HCT116 (cell line): ENCODE results near the gene CPS1. TPM values are rescaled to one million over a fixed set of nuclear protein-coding genes. Genes with fewer than 3 reads are reported as not detected.

Source experiments
- ATAC-seq: fragments of 200-7000 bp; cut with Tn5 transposase; 2 replicates; pipeline ENCODE4 v1.9.1; 2020; ENCODE audit warnings: mild to moderate bottlenecking, moderate library complexity
- BruUV-seq: library from RNA; stranded (reverse); fragments of 400-500 nt; replicated peaks from 2 replicates; lab custom pipeline; 2021; lab: Mats Ljungman, UMichigan
- CTCF ChIA-PET: fragments of 300-600 bp; sonication (Branson Sonifier 250); formaldehyde crosslinking; loops from one replicate; lab custom pipeline; 2021; ENCODE audit warnings: antibody characterized with exemption; lab: Charles Lee
- POLR2A ChIA-PET: fragments of 300-600, 350-600 bp; sonication (Branson Sonifier 250); formaldehyde crosslinking; loops from one replicate; lab custom pipeline; 2021; ENCODE audit warnings: antibody characterized with exemption; lab: Charles Lee
- RAD21 ChIA-PET, 2 experiments: fragments of 300-600 bp; sonication (Branson Sonifier 250); formaldehyde crosslinking; loops; one replicate each; lab custom pipeline; 2023; ENCODE audit warnings: low total read pairs in 2 of 2; ENCODE audit not compliant: uncharacterized antibody in 2 of 2, unreplicated experiment in 2 of 2, low non-redundant PET in 1 of 2; lab: Charles Lee
- DNase-seq: peaks from one replicate; pipeline ENCODE4 v3.0.0-alpha.2; 2010; ENCODE audit warnings: low read depth, low spot score
- H2AFZ ChIP-seq: fragments of 200-600 bp; shearing (Covaris generic), sonication (generic); 2 replicates; pipeline ENCODE4 v1.6.1; 2017; ENCODE audit warnings: low read depth, mixed run types, mixed read lengths, antibody characterized with exemption, low read length; ENCODE audit not compliant: poor library complexity, severe bottlenecking
- H3K27ac ChIP-seq: 2 replicates; pipeline ENCODE4 v1.5.1; 2012; ENCODE audit warnings: low read depth, low read length
- H3K27me3 ChIP-seq: fragments of 200-600 bp; sonication (generic); 2 replicates; pipeline ENCODE4 v1.6.1; 2016; ENCODE audit warnings: mixed run types, low read length, mixed read lengths; ENCODE audit not compliant: insufficient read depth
- H3K36me3 ChIP-seq, 2 experiments: fragments of 200-500 bp in 1 of 2; fragments of 200-600 bp in 1 of 2; sonication (Bioruptor generic) in 1 of 2; sonication (generic) in 1 of 2; 2 replicates each; pipeline versions ENCODE4 v1.5.1 to v1.6.1; 2014 to 2016; ENCODE audit warnings: low read length in 2 of 2, inconsistent platforms in 1 of 2, mixed read lengths in 1 of 2, mixed run types in 1 of 2; ENCODE audit not compliant: insufficient read depth in 2 of 2, control insufficient read depth in 1 of 2
- H3K4me1 ChIP-seq, 2 experiments: fragments of 200-600 bp in 1 of 2; sonication (generic) in 1 of 2; 2 replicates each; pipeline versions ENCODE4 v1.5.1 to v1.6.1; 2012 to 2017; ENCODE audit warnings: low read length in 2 of 2, inconsistent platforms in 1 of 2, mild to moderate bottlenecking in 1 of 2, mixed read lengths in 1 of 2, mixed run types in 1 of 2, moderate library complexity in 1 of 2; ENCODE audit not compliant: insufficient read depth in 2 of 2, control insufficient read depth in 1 of 2
- H3K4me2 ChIP-seq: fragments of 200-600 bp; sonication (generic); 2 replicates; pipeline ENCODE4 v1.6.1; 2017; ENCODE audit warnings: mixed run types, low read length, mixed read lengths
- H3K4me3 ChIP-seq, 2 experiments: fragments of 200-600 bp in 1 of 2; sonication (generic) in 1 of 2; replicated peaks in 1 of 2; 2 replicates each; pipeline ENCODE4 v1.5.1; 2011 to 2016; ENCODE audit warnings: low read length in 2 of 2, control low read depth in 1 of 2, low read depth in 1 of 2, mild to moderate bottlenecking in 1 of 2, mixed read lengths in 1 of 2, mixed run types in 1 of 2
- H3K79me2 ChIP-seq: fragments of 200-600 bp; sonication (generic); 2 replicates; pipeline ENCODE4 v1.6.1; 2017; ENCODE audit warnings: mild to moderate bottlenecking, mixed run types, low read length, moderate library complexity, mixed read lengths; ENCODE audit not compliant: insufficient read depth
- H3K9ac ChIP-seq: fragments of 200-600 bp; sonication (generic); 2 replicates; pipeline ENCODE4 v1.6.1; 2016; ENCODE audit warnings: low read length, mixed read lengths
- H3K9me2 ChIP-seq: fragments of 200-600 bp; sonication (generic), shearing (Covaris generic); 2 replicates; pipeline ENCODE4 v1.6.1; 2017; ENCODE audit warnings: mixed run types, mild to moderate bottlenecking, moderate library complexity; ENCODE audit not compliant: insufficient read depth
- H3K9me3 ChIP-seq, 2 experiments: fragments of 200-500 bp in 1 of 2; fragments of 200-600 bp in 1 of 2; sonication (Bioruptor generic) in 1 of 2; sonication (generic) in 1 of 2; 2 replicates each; pipeline ENCODE4 v1.6.1; 2014 to 2017; ENCODE audit warnings: low read length in 2 of 2, mixed read lengths in 2 of 2, inconsistent platforms in 1 of 2, low read depth in 1 of 2, mild to moderate bottlenecking in 1 of 2, mixed run types in 1 of 2, moderate library complexity in 1 of 2; ENCODE audit not compliant: control insufficient read depth in 1 of 2, insufficient read depth in 1 of 2
- H4K20me1 ChIP-seq: fragments of 200-600 bp; sonication (generic), shearing (Covaris generic); 2 replicates; pipeline ENCODE4 v1.6.1; 2017; ENCODE audit warnings: mixed run types, mild to moderate bottlenecking, moderate library complexity; ENCODE audit not compliant: insufficient read depth
- ATF3 ChIP-seq: IDR thresholded peaks from 2 replicates; pipeline ENCODE4 v1.6.1; 2012
- CTCF ChIP-seq, 3 experiments: fragments of 200-600 bp in 1 of 3; sonication (generic) in 1 of 3; IDR thresholded peaks in 2 of 3; conservative IDR thresholded peaks in 1 of 3; 2 replicates each; pipeline ENCODE4 v1.5.1; 2012 to 2017; ENCODE audit warnings: low read depth in 2 of 3, low read length in 2 of 3, antibody characterized with exemption in 1 of 3, borderline replicate concordance in 1 of 3, control low read depth in 1 of 3, mild to moderate bottlenecking in 1 of 3, mixed read lengths in 1 of 3, mixed run types in 1 of 3, moderate library complexity in 1 of 3; ENCODE audit not compliant: insufficient read depth in 1 of 3
- EGR1 ChIP-seq: IDR thresholded peaks from 2 replicates; pipeline ENCODE4 v1.6.1; 2012; ENCODE audit warnings: low read depth
- ELF1 ChIP-seq: IDR thresholded peaks from 2 replicates; pipeline ENCODE4 v1.6.1; 2012; ENCODE audit warnings: low read depth, borderline replicate concordance
- EZH2 ChIP-seq: fragments of 200-600 bp; sonication (generic); IDR thresholded peaks from 2 replicates; pipeline ENCODE4 v1.6.1; 2017; ENCODE audit warnings: antibody characterized with exemption, mixed run types
- JUND ChIP-seq: IDR thresholded peaks from 2 replicates; pipeline ENCODE4 v1.6.1; 2012
- MAX ChIP-seq: IDR thresholded peaks from 2 replicates; pipeline ENCODE4 v1.6.1; 2012
- REST ChIP-seq: IDR thresholded peaks from 2 replicates; pipeline ENCODE4 v1.6.1; 2012; ENCODE audit warnings: low read depth
- SP1 ChIP-seq: IDR thresholded peaks from 2 replicates; pipeline ENCODE4 v1.6.1; 2012; ENCODE audit warnings: low read depth
- TCF7L2 ChIP-seq: IDR thresholded peaks from 2 replicates; pipeline ENCODE4 v1.7.0; 2011; ENCODE audit warnings: borderline replicate concordance, inconsistent platforms; ENCODE audit not compliant: insufficient read depth, insufficient read length; ENCODE audit errors: extremely low read depth
- ZBTB33 ChIP-seq: IDR thresholded peaks from 2 replicates; pipeline ENCODE4 v1.6.1; 2011; ENCODE audit warnings: mild to moderate bottlenecking, low read length, moderate library complexity; ENCODE audit not compliant: insufficient replicate concordance; ENCODE audit errors: extremely low read depth
- intact Hi-C: fragments of 100-400 bp; cut with micrococcal nuclease; formaldehyde crosslinking; loops from 2 replicates; pipeline ENCODE4 v1.10.0; 2022
- total RNA-seq: library from RNA; stranded (reverse); gene quantifications from one replicate; pipeline ENCODE4 v1.2.1, GENCODE V29; 2021; ENCODE audit not compliant: unreplicated experiment

CPS1 gene
- total RNA-seq, 1 experiment from 2014 or later: 37.5 TPM

GRCh38 chr2:210553373-210553772, 3.0 kb upstream of the CPS1 start:
- Histone ChIP-seq H3K79me2 (no peaks in the 10 kb centered on the region), H4K20me1 (no peaks in the 10 kb centered on the region), H3K27me3 (no peaks in the 10 kb centered on the region), H2AFZ (no peak overlapping the region), H3K4me3 (no peak overlapping the region), H3K4me2 (no peak overlapping the region), H3K36me3 (no peaks in the 10 kb centered on the region), H3K4me1 (no peaks in the 10 kb centered on the region), H3K9me3 (no peaks in the 10 kb centered on the region), H3K27ac (no peak overlapping the region), H3K9ac (no peak overlapping the region), H3K9me2 (no peaks in the 10 kb centered on the region)
- ChIA-PET POLR2A (no interaction called here), RAD21 (no interaction called here), CTCF (no interaction called here)
- no TSS peak for BruUV-seq
- TF ChIP-seq ELF1 (no peak), TCF7L2 (no peak), EGR1 (no peak), JUND (no peak), EZH2 (no peak), CTCF (IDR thresholded peaks at IDR 0.05 in 2 of 3, conservative IDR thresholded peaks at IDR 0.05 in 1 of 3; ENCODE audit: borderline replicate concordance in 1 of 3, insufficient read depth in 1 of 3, low read depth in 2 of 3, low read length in 2 of 3) (no peak), ATF3 (no peak), SP1 (no peak), MAX (no peak), REST (no peak), ZBTB33 (no peak)
- ATAC-seq: no peak
- intact Hi-C loops: no loop called here
- DNase-seq: no peak
